ENCODE results near the gene ANKRD9. TPM values are rescaled to one million over a fixed set of nuclear protein-coding genes. Genes with fewer than 3 reads are reported as not detected.

ANKRD9 gene
- total and polyA plus RNA-seq, 2 of the 13 experiments (the other 11 are each of a cell fraction or from before 2014, with no cell fraction given), result 10.0 to 15.0 TPM

GRCh38 chr14:102487204-102487577, 22.4 kb downstream of the ANKRD9 start:
- no peak for DNase-seq (ENCODE audit: low spot score)
- no TSS peak for BruUV-seq (replicated peaks)
- in situ Hi-C loops (cut with HindIII; ENCODE audit: extremely low pct_ligation_motif_present, low pct_unique_long_range_greater_than_20kb), result no loop called here

More at GRCh38 chr14:102487204-102487577, 22.4 kb downstream of the ANKRD9 start:
- H3K9ac ChIP-seq (ENCODE audit: insufficient read depth, low read depth, low read length), result no peak overlapping the region
- POLR2A ChIA-PET, result no interaction called here
- no peaks in the 10 kb centered on the region for H4K20me1 ChIP-seq (ENCODE audit: insufficient read depth, low read length)
- no peaks in the 10 kb centered on the region for H3K9me3 ChIP-seq (ENCODE audit: low read length)
- H3K27ac ChIP-seq (ENCODE audit: extremely low read length, insufficient read depth, low read length), result no peak overlapping the region
- H3K79me2 ChIP-seq (ENCODE audit: insufficient read depth, low read length), result no peaks in the 10 kb centered on the region
- 93% methylated on average over 7 of the region's 7 CpGs for WGBS (ENCODE audit: low lambda C conversion rate)
- H3K4me1 ChIP-seq (ENCODE audit: insufficient read depth, low read length), result peaks cover 5% of the 10 kb centered on the region
- no peaks in the 10 kb centered on the region for H3K27me3 ChIP-seq (ENCODE audit: control insufficient read depth in 1 of 2, insufficient read depth in 2 of 2, low read length in 2 of 2)
- no peak overlapping the region for H2AFZ ChIP-seq (ENCODE audit: low read length)
- ATAC-seq, result no peak
- FAIRE-seq, result no peak
- CTCF ChIA-PET (ENCODE audit: low intra/inter-chr PET ratio, low total read pairs), result no interaction called here
- no peaks in the 10 kb centered on the region for H3K36me3 ChIP-seq (replicated peaks in 1 of 2; ENCODE audit: control insufficient read depth in 1 of 2, insufficient read depth in 2 of 2, low read length in 2 of 2)
- H3K4me2 ChIP-seq (ENCODE audit: low read depth, low read length), result no peak overlapping the region
- no peak overlapping the region for H3K4me3 ChIP-seq (replicated peaks in 1 of 3; ENCODE audit: insufficient read depth in 1 of 3, low read depth in 2 of 3, low read length in 3 of 3)
- intact Hi-C loops (cut with micrococcal nuclease; ENCODE audit: unreplicated experiment), result no loop called here
- TF ChIP-seq ZNF24 (IDR thresholded peaks at IDR 0.05), result no peak
- TF ChIP-seq ZNF761 (CRISPR knock-in tag; conservative IDR thresholded peaks at IDR 0.05), result no peak
- no peak for TF ChIP-seq IRF1 (CRISPR knock-in tag; IDR thresholded peaks at IDR 0.05; ENCODE audit: low read depth)
- TF ChIP-seq GATA4 (IDR thresholded peaks at IDR 0.05; ENCODE audit: borderline replicate concordance, low read depth), result no peak
- no peak for TF ChIP-seq THAP7 (CRISPR knock-in tag; IDR thresholded peaks at IDR 0.05)
- TF ChIP-seq PRDM10 (CRISPR knock-in tag; IDR thresholded peaks at IDR 0.05; ENCODE audit: low read depth), result no peak
- no peak for TF ChIP-seq ZNF329 (CRISPR knock-in tag; IDR thresholded peaks at IDR 0.05; ENCODE audit: low read depth)
- TF ChIP-seq REXO4 (CRISPR knock-in tag; IDR thresholded peaks at IDR 0.05; ENCODE audit: borderline replicate concordance), result no peak
- TF ChIP-seq MAFG (CRISPR knock-in tag; IDR thresholded peaks at IDR 0.05), result no peak
- TF ChIP-seq ZNF30 (CRISPR knock-in tag; IDR thresholded peaks at IDR 0.05), result no peak
- no peak for TF ChIP-seq ELF4 (CRISPR knock-in tag; IDR thresholded peaks at IDR 0.05; ENCODE audit: borderline replicate concordance)
- TF ChIP-seq EEA1 (CRISPR knock-in tag; IDR thresholded peaks at IDR 0.05; ENCODE audit: borderline replicate concordance), result no peak
- TF ChIP-seq ZNF839 (CRISPR knock-in tag; IDR thresholded peaks at IDR 0.05; ENCODE audit: borderline replicate concordance), result no peak
